Retinal pigment epithelial cell (primary cell): Measurements from ENCODE around the gene LMO7.

ENCODE experiments used
- DNase-seq: peaks from one replicate; pipeline ENCODE4 v3.0.0-alpha.2; 2010; ENCODE audit warnings: low read depth
- H3K4me3 ChIP-seq: 2 replicates; pipeline ENCODE4 v1.5.1; 2011; ENCODE audit warnings: mild to moderate bottlenecking, low read length, control low read depth, moderate library complexity
- TF ChIP-seq, protein P1 (sequence below): conservative IDR thresholded peaks from 2 replicates; pipeline ENCODE4 v1.5.1; 2011; ENCODE audit warnings: low read depth, low read length, control low read depth, inconsistent platforms

LMO7 gene

GRCh38 chr13:75759531-75759930 lies 123.4 kb downstream of the LMO7 start:
- TF ChIP-seq, protein P1, sequence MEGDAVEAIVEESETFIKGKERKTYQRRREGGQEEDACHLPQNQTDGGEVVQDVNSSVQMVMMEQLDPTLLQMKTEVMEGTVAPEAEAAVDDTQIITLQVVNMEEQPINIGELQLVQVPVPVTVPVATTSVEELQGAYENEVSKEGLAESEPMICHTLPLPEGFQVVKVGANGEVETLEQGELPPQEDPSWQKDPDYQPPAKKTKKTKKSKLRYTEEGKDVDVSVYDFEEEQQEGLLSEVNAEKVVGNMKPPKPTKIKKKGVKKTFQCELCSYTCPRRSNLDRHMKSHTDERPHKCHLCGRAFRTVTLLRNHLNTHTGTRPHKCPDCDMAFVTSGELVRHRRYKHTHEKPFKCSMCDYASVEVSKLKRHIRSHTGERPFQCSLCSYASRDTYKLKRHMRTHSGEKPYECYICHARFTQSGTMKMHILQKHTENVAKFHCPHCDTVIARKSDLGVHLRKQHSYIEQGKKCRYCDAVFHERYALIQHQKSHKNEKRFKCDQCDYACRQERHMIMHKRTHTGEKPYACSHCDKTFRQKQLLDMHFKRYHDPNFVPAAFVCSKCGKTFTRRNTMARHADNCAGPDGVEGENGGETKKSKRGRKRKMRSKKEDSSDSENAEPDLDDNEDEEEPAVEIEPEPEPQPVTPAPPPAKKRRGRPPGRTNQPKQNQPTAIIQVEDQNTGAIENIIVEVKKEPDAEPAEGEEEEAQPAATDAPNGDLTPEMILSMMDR: no peak
- no peak overlapping the region for H3K4me3 ChIP-seq
- no peak for DNase-seq

DNA sequence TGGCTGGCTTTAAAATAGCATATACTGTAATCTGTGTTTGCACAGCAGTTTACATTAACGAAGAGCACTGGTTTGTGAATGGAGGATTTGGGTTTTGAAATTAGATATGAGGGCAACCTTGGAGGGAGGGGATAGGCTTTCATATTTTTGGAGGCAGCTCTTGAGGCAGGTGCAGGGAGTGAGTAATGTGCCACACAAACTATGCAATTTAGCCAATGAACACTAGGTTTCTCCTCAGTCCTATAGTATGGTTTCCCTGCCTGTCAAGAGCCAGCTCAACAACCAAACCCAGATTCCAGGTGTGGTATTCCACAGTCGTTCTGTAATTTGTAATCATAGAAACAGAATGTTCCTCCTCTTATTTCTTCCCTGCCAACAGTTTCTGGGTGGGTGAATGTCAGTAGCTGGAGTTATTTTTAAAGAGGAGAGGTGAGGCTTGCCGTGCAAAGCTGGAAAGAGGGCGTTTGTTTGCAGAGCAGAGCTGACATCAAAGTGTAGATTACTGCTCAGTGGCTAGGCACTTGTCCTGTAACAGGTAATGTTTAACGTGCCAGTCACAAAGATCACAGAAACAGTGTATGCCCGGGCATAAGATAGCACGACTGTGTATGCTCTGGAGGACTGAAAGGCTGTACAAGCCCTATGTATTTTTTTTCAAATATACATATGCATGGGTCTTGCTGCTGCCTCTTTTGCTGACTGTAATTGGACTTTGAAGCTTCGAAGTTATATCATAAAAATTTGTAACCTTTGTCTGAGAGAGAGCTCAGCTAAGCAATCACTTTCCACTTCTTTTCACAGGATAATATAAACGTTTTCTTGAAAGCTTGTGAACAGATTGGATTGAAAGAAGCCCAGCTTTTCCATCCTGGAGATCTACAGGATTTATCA lies 124.2 kb downstream of the LMO7 start:
- TF ChIP-seq, protein P1: no peak
- no peak overlapping the region for H3K4me3 ChIP-seq
- DNase-seq: no peak

- no peak overlapping the region for H3K4me3 ChIP-seq
- DNase-seq: no peak
- TF ChIP-seq, protein P1: no peak
Measured at GRCh38 chr13:75761369-75761768, 125.2 kb downstream of the LMO7 start.

DNA sequence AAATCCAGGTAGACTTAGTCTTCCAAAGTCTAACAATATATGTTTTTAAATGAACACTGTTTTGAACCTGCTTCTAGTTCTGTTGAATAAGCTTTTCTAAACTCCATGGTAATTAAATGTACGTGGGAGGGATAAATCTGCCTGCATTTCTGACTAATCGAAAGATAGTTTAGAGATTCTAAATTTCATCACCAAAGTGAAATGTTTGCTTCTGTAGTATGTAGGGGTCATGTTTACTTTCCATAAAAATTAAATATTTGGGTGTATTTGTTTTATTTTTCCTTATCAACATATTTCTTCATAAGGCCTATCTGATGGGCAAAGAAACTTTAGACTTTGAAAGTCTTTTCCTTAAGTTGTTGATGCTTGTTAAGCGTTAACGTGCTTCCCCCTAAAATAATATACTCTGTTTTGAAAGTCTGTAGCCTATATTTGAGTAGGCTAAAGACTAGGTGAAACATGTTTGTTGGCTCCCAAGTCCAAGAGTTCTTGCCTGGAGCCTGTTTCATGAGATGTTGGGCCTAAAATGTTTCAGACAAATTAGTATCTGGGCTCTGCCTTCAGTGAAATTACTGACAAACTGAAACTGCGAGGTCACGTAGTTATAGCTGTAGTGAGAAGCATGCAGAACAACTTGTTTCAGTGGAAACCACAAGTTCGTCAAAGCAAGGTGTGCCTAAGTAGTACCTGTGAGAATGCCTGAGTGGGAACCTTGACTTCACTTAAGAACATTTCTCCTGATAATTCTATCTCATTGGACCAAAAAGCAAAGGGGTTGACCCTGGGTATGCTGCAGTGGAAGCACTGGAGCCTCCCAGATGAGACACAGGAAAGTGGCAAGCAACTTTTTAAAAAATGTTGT lies 126.2 kb downstream of the LMO7 start:
- DNase-seq: no peak
- TF ChIP-seq, protein P1: no peak
- no peak overlapping the region for H3K4me3 ChIP-seq

GRCh38 chr13:75762955-75763354 lies 126.8 kb downstream of the LMO7 start:
- TF ChIP-seq, protein P1: no peak
- DNase-seq: no peak
- no peak overlapping the region for H3K4me3 ChIP-seq

DNA sequence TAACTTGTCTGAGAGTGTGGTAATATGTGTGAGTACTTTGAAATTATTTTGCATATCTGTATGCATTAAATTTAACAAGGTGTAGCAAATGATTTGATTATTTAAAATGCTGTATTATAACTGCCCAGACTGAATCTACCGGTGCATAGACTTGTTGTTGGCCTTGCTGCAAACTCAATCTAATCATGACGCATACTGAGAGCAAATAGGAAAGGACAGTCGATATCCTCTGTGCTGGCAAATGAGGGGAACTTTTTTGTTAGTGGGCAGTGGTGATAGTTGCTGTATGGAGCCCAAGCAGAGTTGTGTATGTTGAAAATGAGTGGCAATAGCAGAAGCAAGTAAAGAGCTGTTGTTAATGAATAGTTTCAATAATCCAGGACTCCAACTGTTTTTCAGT lies 127.4 kb downstream of the LMO7 start:
- DNase-seq: no peak
- H3K4me3 ChIP-seq: no peak overlapping the region
- TF ChIP-seq, protein P1: no peak
